Neural cell (in vitro differentiated cells): ENCODE results near the gene TTLL1. TPM values are rescaled to one million over a fixed set of nuclear protein-coding genes. Genes with fewer than 3 reads are reported as not detected.

Experiments
- H2AFZ ChIP-seq: fragments of 200-600, 300-800 bp; sonication (generic), shearing (Covaris generic); 2 replicates; pipeline ENCODE4 v1.6.0; 2014; ENCODE audit warnings: low read depth, mild to moderate bottlenecking, antibody characterized with exemption, low read length, moderate library complexity
- H3F3A ChIP-seq: fragments of 200-600 bp; shearing (Covaris generic); 2 replicates; pipeline ENCODE4 v1.6.1; 2016; ENCODE audit warnings: mild to moderate bottlenecking, moderate library complexity, mixed read lengths, antibody characterized with exemption, low read length; ENCODE audit not compliant: insufficient read depth, poor library complexity, severe bottlenecking
- H3K27ac ChIP-seq: fragments of 200-600, 300-800 bp; sonication (generic), shearing (Covaris generic); 2 replicates; pipeline ENCODE4 v1.5.1; 2014; ENCODE audit warnings: mild to moderate bottlenecking, low read length, moderate library complexity
- H3K27me3 ChIP-seq: fragments of 300-800, 200-600 bp; sonication (generic), shearing (Covaris generic); 2 replicates; pipeline ENCODE4 v1.6.0; 2014; ENCODE audit warnings: mild to moderate bottlenecking, low read depth, low read length, moderate library complexity; ENCODE audit not compliant: insufficient read depth
- H3K36me3 ChIP-seq: fragments of 300-800, 200-600 bp; sonication (generic), shearing (Covaris generic); 2 replicates; pipeline ENCODE4 v1.5.1; 2014; ENCODE audit warnings: mild to moderate bottlenecking, antibody characterized with exemption, low read length, moderate library complexity; ENCODE audit not compliant: insufficient read depth
- H3K4me2 ChIP-seq: fragments of 300-800, 200-600 bp; sonication (generic), shearing (Covaris generic); 2 replicates; pipeline ENCODE4 v1.6.0; 2014; ENCODE audit warnings: mild to moderate bottlenecking, low read length
- H3K4me3 ChIP-seq: fragments of 300-800, 200-600 bp; sonication (generic), shearing (Covaris generic); 2 replicates; pipeline ENCODE4 v1.5.1; 2014; ENCODE audit warnings: mild to moderate bottlenecking, low read length, moderate library complexity
- H3K79me2 ChIP-seq: fragments of 200-600 bp; shearing (Covaris generic); replicated peaks from 2 replicates; pipeline ENCODE4 v1.6.0; 2014; ENCODE audit warnings: mild to moderate bottlenecking, low read length, moderate library complexity; ENCODE audit not compliant: insufficient read depth
- H3K9ac ChIP-seq: fragments of 300-800, 200-600 bp; sonication (generic), shearing (Covaris generic); 2 replicates; pipeline ENCODE4 v1.6.1; 2016; ENCODE audit warnings: mild to moderate bottlenecking, low read length, mixed read lengths
- H3K9me2 ChIP-seq: fragments of 200-600 bp; shearing (Covaris generic); 2 replicates; pipeline ENCODE4 v1.6.1; 2016; ENCODE audit warnings: mild to moderate bottlenecking, low read length, mixed read lengths; ENCODE audit not compliant: insufficient read depth
- H3K9me3 ChIP-seq: fragments of 200-600, 300-800 bp; sonication (generic), shearing (Covaris generic); 2 replicates; pipeline ENCODE4 v1.6.1; 2016; ENCODE audit warnings: mild to moderate bottlenecking, mixed run types, low read length, moderate library complexity, mixed read lengths
- H4K20me1 ChIP-seq: fragments of 200-600 bp; shearing (Covaris generic); 2 replicates; pipeline ENCODE4 v1.6.1; 2016; ENCODE audit warnings: mild to moderate bottlenecking, mixed run types; ENCODE audit not compliant: insufficient read depth
- CTCF ChIP-seq: fragments of 450-650 bp; IDR thresholded peaks from 2 replicates; pipeline ENCODE4 v1.5.1; 2014; ENCODE audit warnings: antibody characterized with exemption, mild to moderate bottlenecking, moderate library complexity; ENCODE audit not compliant: poor library complexity, severe bottlenecking
- EP300 ChIP-seq: fragments of 450-650 bp; conservative IDR thresholded peaks from 2 replicates; pipeline ENCODE4 v1.6.1; 2014; ENCODE audit warnings: antibody characterized with exemption, mild to moderate bottlenecking, moderate library complexity; ENCODE audit not compliant: poor library complexity, severe bottlenecking
- EZH2 ChIP-seq: fragments of 200-600, 300-800 bp; shearing (Covaris generic), sonication (generic); IDR thresholded peaks from 2 replicates; pipeline ENCODE4 v1.6.1; 2014; ENCODE audit warnings: antibody characterized with exemption, low read length, borderline replicate concordance, mild to moderate bottlenecking; ENCODE audit not compliant: insufficient read depth, poor library complexity, severe bottlenecking
- MXI1 ChIP-seq: fragments of 450-650 bp; conservative IDR thresholded peaks from 2 replicates; pipeline ENCODE4 v1.6.1; 2014; ENCODE audit warnings: antibody characterized with exemption, mild to moderate bottlenecking; ENCODE audit not compliant: poor library complexity, severe bottlenecking
- POLR2AphosphoS5 ChIP-seq: IDR thresholded peaks from 2 replicates; pipeline ENCODE4 v1.6.1; 2012
- RAD21 ChIP-seq: fragments of 450-650 bp; conservative IDR thresholded peaks from 2 replicates; pipeline ENCODE4 v1.6.1; 2014; ENCODE audit warnings: antibody characterized with exemption, mild to moderate bottlenecking, moderate library complexity
- REST ChIP-seq: IDR thresholded peaks from 2 replicates; pipeline ENCODE4 v1.6.1; 2012; ENCODE audit warnings: borderline replicate concordance
- SMC3 ChIP-seq: fragments of 450-650 bp; conservative IDR thresholded peaks from 2 replicates; pipeline ENCODE4 v1.6.1; 2014; ENCODE audit warnings: antibody characterized with exemption, mild to moderate bottlenecking, moderate library complexity; ENCODE audit not compliant: poor library complexity
- TAF1 ChIP-seq: IDR thresholded peaks from 2 replicates; pipeline ENCODE4 v1.6.1; 2012; ENCODE audit warnings: low read depth
- polyA plus RNA-seq: library from polyadenylated mRNA; depleted of rRNA; stranded (reverse); fragments of >200 nt; gene quantifications from 2 replicates; pipeline ENCODE4 v1.2.3, GENCODE V29; 2014

Gene TTLL1
- polyA plus RNA-seq, 1 donor from 2014 or later: 36.3 TPM

GRCh38 chr22:43001271-43002201 is 87.7 kb downstream of the TTLL1 start:
- Histone ChIP-seq H3K27ac (no peak overlapping the region), H3K27me3 (no peaks in the 10 kb centered on the region), H3K4me2 (no peak overlapping the region), H3K9me3 (no peaks in the 10 kb centered on the region), H3F3A (no peaks in the 10 kb centered on the region), H3K9me2 (no peaks in the 10 kb centered on the region), H3K9ac (no peak overlapping the region), H3K4me3 (no peak overlapping the region), H2AFZ (no peak overlapping the region), H3K79me2 (peaks cover 26% of the 10 kb centered on the region), H4K20me1 (no peaks in the 10 kb centered on the region), H3K36me3 (no peaks in the 10 kb centered on the region)
- TF ChIP-seq SMC3: no peak
- TF ChIP-seq EZH2: no peak
- no peak for TF ChIP-seq EP300
- no peak for TF ChIP-seq REST
- TF ChIP-seq RAD21: no peak
- no peak for TF ChIP-seq MXI1
- no peak for TF ChIP-seq CTCF
- no peak for TF ChIP-seq TAF1
- no peak for TF ChIP-seq POLR2AphosphoS5

GRCh38 chr22:43000441-43001175 is 88.6 kb downstream of the TTLL1 start:
- Histone ChIP-seq H3K4me3 (no peak overlapping the region), H3K9ac (no peak overlapping the region), H3K27ac (no peak overlapping the region), H3K79me2 (peaks cover 19% of the 10 kb centered on the region), H3K27me3 (no peaks in the 10 kb centered on the region), H3K4me2 (no peak overlapping the region), H2AFZ (no peak overlapping the region), H3F3A (no peaks in the 10 kb centered on the region), H3K9me3 (no peaks in the 10 kb centered on the region), H3K9me2 (no peaks in the 10 kb centered on the region), H3K36me3 (no peaks in the 10 kb centered on the region), H4K20me1 (no peaks in the 10 kb centered on the region)
- TF ChIP-seq EZH2 (no peak), EP300 (no peak), SMC3 (no peak), REST (no peak), TAF1 (no peak), RAD21 (no peak), CTCF (no peak), POLR2AphosphoS5 (no peak), MXI1 (no peak)
